GM21423 (cell line): ENCODE results near the gene KIF26B.

ENCODE experiments used
- ATAC-seq: cut with Tn5 transposase; IDR thresholded peaks from one replicate; pipeline ENCODE4 v1.9.1; 2021; ENCODE audit warnings: mild to moderate bottlenecking, moderate library complexity; ENCODE audit not compliant: unreplicated experiment

KIF26B gene

GRCh38 chr1:245409341-245410195 lies 254.8 kb downstream of the KIF26B start:
- ATAC-seq = no peak

DNA sequence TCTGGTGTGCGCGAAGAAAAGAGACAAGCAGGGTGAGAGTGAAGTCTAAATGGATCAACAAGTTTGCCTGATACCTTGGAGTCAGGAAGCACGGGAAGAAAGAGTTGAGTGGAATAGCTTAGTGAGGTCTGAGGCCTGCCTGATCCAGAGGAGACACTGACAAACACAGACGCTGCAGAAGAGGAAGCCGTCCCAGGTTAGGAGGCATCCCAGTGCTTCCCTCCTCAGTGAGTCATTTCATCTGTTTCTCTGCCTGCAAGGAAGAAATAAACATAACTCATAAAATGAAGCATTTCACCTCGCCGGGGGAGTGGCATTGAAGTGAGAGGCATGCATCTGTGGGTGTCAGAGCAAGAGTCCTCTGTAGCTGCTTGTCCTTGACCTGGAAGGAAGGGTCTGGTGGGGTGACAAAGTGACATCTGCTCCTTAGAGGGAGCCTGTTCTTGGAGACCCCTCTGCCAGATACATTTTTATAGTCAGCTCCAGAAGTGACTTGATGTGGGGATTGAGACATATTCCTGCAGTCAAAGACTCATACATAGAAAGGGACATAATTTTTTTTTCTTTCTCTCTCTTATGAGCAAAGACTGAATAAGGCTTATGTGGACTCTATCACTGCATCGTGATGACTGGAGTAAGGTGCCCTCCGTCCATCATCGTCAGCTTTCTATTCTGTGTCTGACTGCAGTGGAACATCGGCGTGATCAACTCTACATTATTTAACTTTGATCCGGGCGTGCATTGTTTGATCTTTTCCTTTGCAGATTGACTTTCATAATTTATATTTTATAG lies 256.7 kb downstream of the KIF26B start:
- ATAC-seq = no peak

DNA sequence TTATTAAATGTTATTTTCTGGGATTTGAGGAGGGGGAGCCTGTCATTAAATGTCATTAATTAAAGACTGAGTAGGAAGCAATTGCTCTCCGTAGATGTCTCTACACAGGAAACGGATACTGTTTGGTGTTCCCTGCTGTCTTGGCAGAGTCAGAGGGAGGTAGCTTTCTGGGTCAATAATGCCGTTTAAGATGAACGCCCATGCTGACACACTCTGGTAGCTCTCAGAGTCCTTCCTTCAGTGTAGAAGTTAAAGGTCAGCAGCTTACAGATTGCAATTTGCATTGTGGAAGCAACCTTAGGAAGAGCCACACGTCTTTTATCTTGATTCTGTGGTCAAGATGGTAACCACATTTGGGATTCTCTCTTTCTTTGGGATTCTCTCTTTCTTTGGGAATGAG lies 257.5 kb downstream of the KIF26B start:
- no peak for ATAC-seq

GRCh38 chr1:245416781-245417180 lies 262.0 kb downstream of the KIF26B start:
- ATAC-seq = no peak

DNA sequence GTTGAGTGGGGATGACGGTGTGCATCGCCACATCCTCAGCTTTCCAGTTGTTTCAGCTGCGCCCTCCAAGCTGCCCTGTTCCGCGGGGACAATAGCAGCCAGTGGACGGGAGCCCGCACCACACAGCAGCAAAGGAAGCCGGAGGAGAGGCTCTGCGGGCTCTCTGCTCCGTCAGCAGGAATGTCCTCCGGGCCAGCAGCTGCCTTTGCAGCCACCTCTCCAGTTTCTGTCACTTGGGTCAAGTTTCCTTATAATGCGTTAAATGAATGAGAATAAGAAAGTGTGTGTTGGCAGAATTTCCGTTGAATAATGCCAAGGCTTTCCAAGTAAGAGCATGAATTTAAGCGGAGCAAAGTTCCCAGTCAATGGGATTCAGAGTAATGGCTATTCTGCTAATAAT lies 263.3 kb downstream of the KIF26B start:
- ATAC-seq = no peak

GRCh38 chr1:245419461-245419978 lies 264.7 kb downstream of the KIF26B start:
- ATAC-seq = no peak

- no peak for ATAC-seq
These were observed 265.2 kb downstream of the KIF26B start for GRCh38 chr1:245419989-245420388.

- no peak for ATAC-seq
These were observed 266.1 kb downstream of the KIF26B start for GRCh38 chr1:245420926-245421325.

- ATAC-seq = no peak
These were observed 273.9 kb downstream of the KIF26B start for GRCh38 chr1:245428681-245429080.

- no peak for ATAC-seq
These were observed 276.9 kb downstream of the KIF26B start for GRCh38 chr1:245431706-245432105.

- no peak for ATAC-seq
These were observed 277.6 kb downstream of the KIF26B start for GRCh38 chr1:245432228-245432875.

- no peak for ATAC-seq
These were observed 278.8 kb downstream of the KIF26B start for GRCh38 chr1:245433561-245433960.

GRCh38 chr1:245434280-245434679 lies 279.5 kb downstream of the KIF26B start:
- no peak for ATAC-seq

GRCh38 chr1:245436407-245436806 lies 281.6 kb downstream of the KIF26B start:
- no peak for ATAC-seq

- no peak for ATAC-seq
These were observed 282.7 kb downstream of the KIF26B start for GRCh38 chr1:245437369-245438062.

DNA sequence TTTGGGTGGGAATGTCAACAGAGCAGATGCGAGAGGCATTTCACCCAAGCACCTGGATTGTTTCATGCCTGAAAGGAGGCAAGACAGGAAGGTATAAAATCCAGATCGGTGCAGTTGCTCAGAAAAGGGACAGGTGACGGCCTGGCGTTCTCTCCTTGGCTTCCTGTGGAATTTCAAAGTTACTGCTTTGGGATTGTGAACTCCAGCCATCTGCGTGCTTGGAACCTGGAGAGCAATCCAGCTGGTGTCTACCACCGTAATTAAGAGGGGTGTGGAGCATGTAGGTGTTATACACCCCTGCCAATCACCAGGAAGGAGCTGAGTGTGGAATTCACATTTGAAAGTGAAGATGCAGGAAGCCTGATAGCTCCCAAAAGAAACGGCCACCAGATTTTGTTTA lies 286.1 kb downstream of the KIF26B start:
- no peak for ATAC-seq

DNA sequence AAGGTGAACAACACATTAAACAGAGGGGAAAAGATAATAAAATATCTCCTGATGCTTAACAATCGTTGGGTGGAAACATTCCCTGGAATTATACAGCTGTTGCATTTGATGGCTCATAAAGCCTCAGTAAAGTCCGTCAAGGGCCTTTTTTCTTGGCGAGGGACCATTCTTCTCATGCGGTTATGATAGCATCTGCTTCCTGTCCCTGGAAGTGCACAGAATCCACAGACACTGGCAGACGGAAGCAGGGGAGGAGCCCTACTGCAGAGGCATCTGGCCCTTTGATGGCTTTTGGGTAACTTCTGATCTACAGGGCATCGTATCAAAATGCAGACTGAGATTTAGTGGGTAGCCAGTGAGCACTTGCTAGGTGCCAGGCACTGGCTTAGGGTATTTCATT lies 286.9 kb downstream of the KIF26B start:
- ATAC-seq = no peak

DNA sequence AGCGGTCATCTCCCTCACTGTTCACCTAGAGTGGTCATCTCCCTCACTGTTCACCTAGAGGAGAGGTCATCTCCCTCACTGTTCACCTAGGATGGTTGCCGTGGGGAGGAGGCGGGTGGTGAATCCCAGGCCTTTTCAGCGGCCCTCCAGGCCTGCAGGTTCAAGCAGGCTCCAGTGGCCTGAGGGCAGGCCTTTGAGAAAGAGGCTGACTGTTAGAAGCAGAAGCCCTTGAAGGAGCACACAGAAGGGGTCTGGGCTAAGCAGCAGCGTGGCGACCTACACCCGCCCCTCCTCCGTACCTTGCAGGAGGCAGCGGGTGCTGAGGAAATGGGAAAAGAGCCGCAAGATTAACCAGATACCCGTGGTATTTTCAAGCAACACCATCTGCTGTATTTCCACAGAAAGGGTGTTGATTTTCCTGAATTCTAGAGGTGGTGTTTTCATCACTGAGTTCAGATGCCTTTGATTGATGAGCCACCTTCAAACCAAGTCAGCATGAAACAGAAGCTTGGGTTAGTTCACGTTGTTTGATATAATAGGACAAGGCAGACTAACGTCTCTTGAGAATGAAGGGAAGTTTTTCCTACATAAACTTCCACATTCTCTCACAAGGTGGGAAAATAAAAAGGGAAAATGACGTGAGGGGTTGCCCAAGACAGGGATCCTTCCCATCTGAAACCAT lies 289.5 kb downstream of the KIF26B start:
- no peak for ATAC-seq

GRCh38 chr1:245444945-245445344 lies 290.2 kb downstream of the KIF26B start:
- no peak for ATAC-seq

- no peak for ATAC-seq
These were observed 293.7 kb downstream of the KIF26B start for GRCh38 chr1:245448531-245448930.
